HEK293T (cell line): ENCODE measurements around the gene ZNF367.

Experiments used
- CTBP1 ChIP-seq: fragments of 450-650 bp; IDR thresholded peaks from 2 replicates; pipeline ENCODE4 v1.6.1; 2016; ENCODE audit warnings: borderline replicate concordance
- FOXA1 ChIP-seq: fragments of 450-650 bp; IDR thresholded peaks from 2 replicates; pipeline ENCODE4 v1.6.1; 2016; ENCODE audit warnings: mild to moderate bottlenecking
- FOXM1 ChIP-seq: fragments of 450-650 bp; IDR thresholded peaks from 2 replicates; pipeline ENCODE4 v1.6.1; 2017; ENCODE audit warnings: mild to moderate bottlenecking, borderline replicate concordance
- HDGF ChIP-seq: fragments of 450-650 bp; IDR thresholded peaks from 2 replicates; pipeline ENCODE4 v1.6.1; 2017; ENCODE audit warnings: antibody characterized with exemption, borderline replicate concordance
- L3MBTL2 ChIP-seq: fragments of 450-650 bp; conservative IDR thresholded peaks from 2 replicates; pipeline ENCODE4 v1.6.1; 2016; ENCODE audit warnings: mild to moderate bottlenecking
- NFRKB ChIP-seq: fragments of 450-650 bp; IDR thresholded peaks from 2 replicates; pipeline ENCODE4 v1.6.1; 2016; ENCODE audit warnings: mild to moderate bottlenecking, moderate library complexity
- SP1 ChIP-seq: fragments of 450-650 bp; IDR thresholded peaks from 2 replicates; pipeline ENCODE4 v1.6.1; 2017
- SUZ12 ChIP-seq: fragments of 450-650 bp; IDR thresholded peaks from 2 replicates; pipeline ENCODE4 v1.6.1; 2016; ENCODE audit warnings: mild to moderate bottlenecking
- TF ChIP-seq, protein P1 (sequence below): fragments of 450-650 bp; IDR thresholded peaks from 2 replicates; pipeline ENCODE4 v1.6.1; 2016

DNA sequence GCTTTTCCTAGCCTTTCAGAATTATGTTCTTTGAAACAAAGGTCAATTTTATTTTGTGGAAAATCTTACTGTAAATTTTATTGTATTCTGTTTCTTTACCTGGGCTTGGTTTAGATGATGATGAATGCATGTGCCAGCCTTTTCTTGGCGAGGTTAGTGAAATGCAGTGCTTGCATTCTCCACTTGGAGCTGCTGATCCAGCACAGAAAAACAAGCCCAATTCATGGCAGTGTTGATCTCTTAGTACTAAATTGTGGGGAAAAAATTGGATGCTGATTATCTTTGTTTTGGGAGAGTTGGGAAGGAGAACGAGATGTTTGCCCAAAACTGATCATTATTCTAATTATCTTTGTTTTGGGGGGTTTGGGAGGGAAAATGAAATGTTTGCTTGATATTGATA is 35.5 kb upstream of the ZNF367 start:
- TF ChIP-seq FOXA1 (no peak), NFRKB (no peak), SP1 (no peak), FOXM1 (no peak), HDGF (no peak), CTBP1 (no peak), SUZ12 (no peak), L3MBTL2 (no peak)
- TF ChIP-seq, protein P1, sequence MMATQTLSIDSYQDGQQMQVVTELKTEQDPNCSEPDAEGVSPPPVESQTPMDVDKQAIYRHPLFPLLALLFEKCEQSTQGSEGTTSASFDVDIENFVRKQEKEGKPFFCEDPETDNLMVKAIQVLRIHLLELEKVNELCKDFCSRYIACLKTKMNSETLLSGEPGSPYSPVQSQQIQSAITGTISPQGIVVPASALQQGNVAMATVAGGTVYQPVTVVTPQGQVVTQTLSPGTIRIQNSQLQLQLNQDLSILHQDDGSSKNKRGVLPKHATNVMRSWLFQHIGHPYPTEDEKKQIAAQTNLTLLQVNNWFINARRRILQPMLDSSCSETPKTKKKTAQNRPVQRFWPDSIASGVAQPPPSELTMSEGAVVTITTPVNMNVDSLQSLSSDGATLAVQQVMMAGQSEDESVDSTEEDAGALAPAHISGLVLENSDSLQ: no peak
